ENCODE measurements around the gene GPR162. TPM values are rescaled to one million over a fixed set of nuclear protein-coding genes. Genes with fewer than 3 reads are reported as not detected.

The GPR162 gene
- total RNA-seq, 3 donors from 2014 or later (not counting 1 experiment from before 2014, with no cell fraction given): 0.39 to 2.1 (median 0.68) TPM

GRCh38 chr12:6782850-6783566, 38.6 kb upstream of the GPR162 start:
- DNase-seq (no peak), ATAC-seq (no peak)
- peaks cover 5% of the 10 kb centered on the region for H3K27me3 ChIP-seq (ENCODE audit: control insufficient read depth, insufficient read depth, low read length)
- peaks cover 10 to 11% of the 10 kb centered on the region in 2 donors for H3K27me3 Mint-ChIP-seq (ENCODE audit: low read depth in 2 of 2)
- no peaks in the 10 kb centered on the region for H3K36me3 Mint-ChIP-seq
- no peaks in the 10 kb centered on the region for H3K9me3 Mint-ChIP-seq
- H3K36me3 ChIP-seq (ENCODE audit: control insufficient read depth, insufficient read depth, low read length): no peaks in the 10 kb centered on the region
- H3K4me3 ChIP-seq (ENCODE audit: low read length): no peak overlapping the region
- intact Hi-C loops (cut with micrococcal nuclease): no loop called here
- H3K4me1 ChIP-seq (ENCODE audit: control insufficient read depth, insufficient read depth, low read length): peaks cover 11% of the 10 kb centered on the region
- H3K9me3 ChIP-seq (ENCODE audit: control insufficient read depth, insufficient read depth, low read length): no peaks in the 10 kb centered on the region
- H3K27ac ChIP-seq (ENCODE audit: low read length): no peak overlapping the region
- TF ChIP-seq CTCF (IDR thresholded peaks at IDR 0.05): no peak
- H3K27ac Mint-ChIP-seq: no peak overlapping the region
- WGBS (ENCODE audit: insufficient coverage): 52% methylated on average over 9 of the region's 10 CpGs
- no peak overlapping the region for H3K4me3 Mint-ChIP-seq
- peaks cover 12 to 13% of the 10 kb centered on the region in 2 donors for H3K4me1 Mint-ChIP-seq

- H3K4me1 ChIP-seq (ENCODE audit: control insufficient read depth, insufficient read depth, low read length): peaks cover 5% of the 10 kb centered on the region
- peaks cover 2 to 6% of the 10 kb centered on the region in 2 donors for H3K27me3 Mint-ChIP-seq (ENCODE audit: low read depth in 2 of 2)
- no peak overlapping the region for H3K4me3 ChIP-seq (ENCODE audit: low read length)
- no peaks in the 10 kb centered on the region for H3K27me3 ChIP-seq (ENCODE audit: control insufficient read depth, insufficient read depth, low read length)
- no peak overlapping the region for H3K27ac ChIP-seq (ENCODE audit: low read length)
- intact Hi-C loops (cut with micrococcal nuclease): no loop called here
- no peak for DNase-seq
- H3K36me3 ChIP-seq (ENCODE audit: control insufficient read depth, insufficient read depth, low read length): no peaks in the 10 kb centered on the region
- peaks cover 4 to 6% of the 10 kb centered on the region in 2 donors for H3K4me1 Mint-ChIP-seq
- no peaks in the 10 kb centered on the region for H3K9me3 ChIP-seq (ENCODE audit: control insufficient read depth, insufficient read depth, low read length)
- H3K4me3 Mint-ChIP-seq: no peak overlapping the region
- TF ChIP-seq CTCF (IDR thresholded peaks at IDR 0.05): no peak
- WGBS (ENCODE audit: insufficient coverage): 88% methylated on average over 9 of the region's 9 CpGs
- H3K36me3 Mint-ChIP-seq: no peaks in the 10 kb centered on the region
- H3K9me3 Mint-ChIP-seq: no peaks in the 10 kb centered on the region
- H3K27ac Mint-ChIP-seq: no peak overlapping the region
- ATAC-seq: no peak
These were observed 37.8 kb upstream of the GPR162 start for GRCh38 chr12:6783828-6784227.

GRCh38 chr12:6784296-6784695, 37.3 kb upstream of the GPR162 start:
- Mint-ChIP-seq H3K4me1 (peaks cover 1 to 3% of the 10 kb centered on the region in 2 donors), H3K9me3 (no peaks in the 10 kb centered on the region), H3K4me3 (no peak overlapping the region), H3K27ac (no peak overlapping the region), H3K36me3 (no peaks in the 10 kb centered on the region), H3K27me3 (ENCODE audit: low read depth in 2 of 2) (peaks cover 3 to 8% of the 10 kb centered on the region in 2 donors)
- DNase-seq: no peak
- H3K36me3 ChIP-seq (ENCODE audit: control insufficient read depth, insufficient read depth, low read length): no peaks in the 10 kb centered on the region
- H3K4me1 ChIP-seq (ENCODE audit: control insufficient read depth, insufficient read depth, low read length): peaks cover 4% of the 10 kb centered on the region
- H3K4me3 ChIP-seq (ENCODE audit: low read length): no peak overlapping the region
- 83% methylated on average over 5 of the region's 5 CpGs for WGBS (ENCODE audit: insufficient coverage)
- no peaks in the 10 kb centered on the region for H3K27me3 ChIP-seq (ENCODE audit: control insufficient read depth, insufficient read depth, low read length)
- H3K27ac ChIP-seq (ENCODE audit: low read length): no peak overlapping the region
- ATAC-seq: no peak
- intact Hi-C loops (cut with micrococcal nuclease): no loop called here
- TF ChIP-seq CTCF (IDR thresholded peaks at IDR 0.05): no peak
- H3K9me3 ChIP-seq (ENCODE audit: control insufficient read depth, insufficient read depth, low read length): no peaks in the 10 kb centered on the region

- peaks cover 0 to 7% of the 10 kb centered on the region in 2 donors for H3K4me1 Mint-ChIP-seq
- no peaks in the 10 kb centered on the region for H3K9me3 Mint-ChIP-seq
- Histone ChIP-seq H3K4me1 (ENCODE audit: control insufficient read depth, insufficient read depth, low read length) (peaks cover 4% of the 10 kb centered on the region), H3K9me3 (ENCODE audit: control insufficient read depth, insufficient read depth, low read length) (no peaks in the 10 kb centered on the region), H3K27ac (ENCODE audit: low read length) (no peak overlapping the region), H3K4me3 (ENCODE audit: low read length) (no peak overlapping the region), H3K36me3 (ENCODE audit: control insufficient read depth, insufficient read depth, low read length) (no peaks in the 10 kb centered on the region), H3K27me3 (ENCODE audit: control insufficient read depth, insufficient read depth, low read length) (no peaks in the 10 kb centered on the region)
- intact Hi-C loops (cut with micrococcal nuclease): no loop called here
- H3K27ac Mint-ChIP-seq: no peak overlapping the region
- DNase-seq (no peak), ATAC-seq (no peak)
- no peak for TF ChIP-seq CTCF (IDR thresholded peaks at IDR 0.05)
- WGBS (ENCODE audit: insufficient coverage): 70% methylated on average over 5 of the region's 5 CpGs
- H3K4me3 Mint-ChIP-seq: no peak overlapping the region
- no peaks in the 10 kb centered on the region for H3K36me3 Mint-ChIP-seq
- H3K27me3 Mint-ChIP-seq (ENCODE audit: low read depth in 2 of 2): peaks cover 8 to 12% of the 10 kb centered on the region in 2 donors
These were observed 36.9 kb upstream of the GPR162 start for GRCh38 chr12:6784761-6785160.
